Measurements from ENCODE around the gene BSX.

BSX gene

DNA sequence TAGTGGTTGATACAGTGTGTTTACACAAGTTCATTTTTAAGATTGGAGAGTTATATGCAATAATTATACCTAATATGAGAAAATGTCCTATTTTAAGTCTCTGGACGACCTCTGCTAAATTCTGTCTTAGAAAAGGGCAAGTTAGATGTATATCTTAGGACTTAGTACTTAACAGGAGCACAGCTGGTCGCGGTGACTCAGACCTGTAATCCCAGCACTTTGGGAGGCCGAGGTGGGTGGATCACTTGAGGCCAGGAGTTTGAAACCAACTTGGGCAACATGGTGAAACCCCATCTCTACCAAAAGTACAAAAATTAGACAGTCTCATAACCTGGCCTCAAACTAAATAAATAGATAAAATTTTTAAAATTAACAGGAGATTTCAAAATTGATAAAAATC, 27.2 kb downstream of the BSX start:
- no peak for DNase-seq

DNA sequence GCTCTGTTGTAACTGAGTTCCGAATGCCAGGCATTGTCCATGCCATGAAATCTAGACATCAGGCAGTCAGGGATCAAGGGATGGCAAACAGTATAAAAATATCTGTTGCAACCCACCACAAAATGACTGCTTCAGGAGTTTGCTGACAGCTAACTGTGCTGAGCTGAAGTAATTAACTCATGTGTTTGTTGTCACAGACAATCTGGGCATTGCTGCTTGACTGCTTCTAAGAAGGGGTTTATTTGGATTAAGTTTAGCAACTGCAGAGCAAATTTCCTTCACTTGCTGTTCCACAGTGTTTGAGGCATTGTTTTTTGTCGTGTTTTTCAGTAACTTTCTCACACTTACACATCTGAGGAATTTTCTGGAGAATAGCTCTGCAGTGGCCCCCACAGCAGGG, 30.4 kb downstream of the BSX start:
- DNase-seq: no peak

DNA sequence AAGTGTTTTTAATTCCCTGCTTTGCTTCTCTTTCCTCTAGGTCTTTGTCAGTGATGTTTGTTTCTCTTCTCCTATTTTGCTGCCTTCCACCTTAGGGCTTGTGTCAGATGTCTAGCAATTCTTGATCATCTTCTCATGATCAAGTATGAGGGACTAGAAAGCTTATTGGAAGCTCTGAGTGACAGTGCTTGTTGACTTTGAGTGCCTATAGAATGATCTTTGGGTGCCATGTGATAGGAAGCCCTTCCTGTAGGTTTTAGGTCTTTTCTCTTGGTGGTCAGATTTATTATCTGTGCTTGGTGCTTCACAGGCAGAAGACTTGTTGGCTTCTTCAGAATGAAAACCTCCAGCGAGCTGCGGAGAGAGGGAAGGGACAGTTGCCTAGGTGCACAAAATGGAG, 43.1 kb downstream of the BSX start:
- DNase-seq: no peak

DNA sequence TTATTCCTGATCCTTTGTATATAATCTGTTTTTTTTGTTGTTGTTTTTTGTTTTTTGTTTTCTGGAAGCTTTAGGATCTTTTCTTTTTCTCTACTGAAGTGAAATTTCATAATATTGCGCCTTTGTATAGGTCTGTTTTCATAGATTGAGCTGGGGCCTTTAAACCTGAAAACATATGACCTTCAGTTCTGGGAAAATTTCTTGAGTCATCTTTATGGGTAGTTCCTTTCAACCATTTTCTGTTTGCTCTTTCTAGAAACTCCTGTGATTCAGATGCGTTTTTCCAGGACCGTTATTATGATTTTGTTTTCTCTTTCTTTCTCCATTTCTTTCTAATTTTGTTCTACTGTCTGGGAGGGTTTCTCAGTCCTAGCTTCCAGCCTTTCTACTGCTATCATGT, 43.7 kb downstream of the BSX start:
- no peak for DNase-seq

DNA sequence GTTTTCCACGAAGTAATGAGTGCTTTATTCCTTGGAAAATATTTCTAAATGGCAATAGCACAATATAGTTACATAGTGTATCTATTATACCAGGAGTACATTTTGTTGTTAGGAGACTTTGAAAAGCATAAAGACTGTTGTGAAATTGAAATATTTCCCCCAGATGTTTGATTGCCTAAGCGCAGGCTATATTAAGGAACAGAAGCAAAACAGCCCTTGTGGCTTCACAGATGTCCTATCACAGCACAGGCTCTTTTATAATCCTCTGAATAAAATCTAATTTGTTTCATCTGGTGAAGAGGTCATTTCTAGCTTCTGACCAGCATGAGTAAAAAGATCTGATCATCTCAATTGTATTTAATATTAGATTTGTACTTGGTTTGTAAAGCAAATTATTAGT, 48.2 kb downstream of the BSX start:
- no peak for DNase-seq

DNA sequence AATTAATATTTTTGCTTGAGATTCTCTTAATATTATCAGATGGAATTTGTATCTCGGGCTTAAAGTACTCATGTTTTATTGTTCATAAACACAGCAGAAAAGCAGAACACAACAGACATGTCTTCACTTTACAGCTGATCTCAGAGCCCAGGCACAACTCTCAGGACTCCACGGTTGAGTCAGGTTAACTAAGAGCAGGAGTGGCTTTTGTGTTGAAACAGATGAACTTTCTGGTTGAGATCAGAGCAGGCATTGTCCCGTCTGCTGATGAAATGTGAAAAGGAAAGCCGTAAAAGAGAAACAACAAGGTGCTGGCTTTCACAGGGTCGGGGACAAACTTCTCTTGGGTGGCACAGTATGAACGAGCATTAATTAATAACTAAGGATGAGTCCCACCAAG, 50.1 kb downstream of the BSX start:
- DNase-seq: no peak
